Loucy (cell line): ENCODE data around the gene POTEH.
"Not testable (repeated sequence)": the region's sequence is repeated elsewhere in the genome, so short reads cannot be mapped to it uniquely, and the experiment has no call there.

Experiments
- CTCF ChIP-seq: fragments of 200-600 bp; sonication (generic); conservative IDR thresholded peaks from 2 replicates; pipeline ENCODE4 v1.5.1; 2014; ENCODE audit warnings: mild to moderate bottlenecking, antibody characterized with exemption, low read length
- EZH2phosphoT487 ChIP-seq: fragments of 200-600 bp; IDR thresholded peaks from 2 replicates; pipeline ENCODE4 v1.6.1; 2018; ENCODE audit warnings: antibody characterized with exemption, mild to moderate bottlenecking, moderate library complexity, borderline replicate concordance

- not testable (repeated sequence) for TF ChIP-seq CTCF, EZH2phosphoT487
These were observed 47.5 kb upstream of the POTEH start for GRCh38 chr22:15642288-15642861.
